Ureter (tissue), 1 donor: ENCODE data around the gene SOHLH2. TPM values are rescaled to one million over a fixed set of nuclear protein-coding genes. Genes with fewer than 3 reads are reported as not detected.

ENCODE experiments used
- DNase-seq: peaks from one replicate; pipeline ENCODE4 v3.0.0-alpha.2; 2020; ENCODE audit warnings: low spot score
- total RNA-seq: library from RNA; stranded (reverse); gene quantifications from one replicate; pipeline ENCODE4 v1.2.4, GENCODE V29; 2023
- donor health status: DM: yes; HTN: yes; CAD: no.

SOHLH2 gene
- total RNA-seq, 1 donor from 2014 or later = 9.7 TPM

GRCh38 chr13:36188441-36188840 is 25.9 kb downstream of the SOHLH2 start:
- no peak for DNase-seq

- no peak for DNase-seq
Observed at GRCh38 chr13:36183901-36184300, 30.5 kb downstream of the SOHLH2 start.

GRCh38 chr13:36175621-36176020 is 38.7 kb downstream of the SOHLH2 start:
- DNase-seq = no peak

GRCh38 chr13:36174923-36175322 is 39.4 kb downstream of the SOHLH2 start:
- DNase-seq = no peak

GRCh38 chr13:36173571-36174322 is 40.6 kb downstream of the SOHLH2 start:
- no peak for DNase-seq

- DNase-seq = no peak
Observed at GRCh38 chr13:36166046-36166445, 48.3 kb downstream of the SOHLH2 start.

- no peak for DNase-seq
Observed at GRCh38 chr13:36163809-36164308, 50.5 kb downstream of the SOHLH2 start.

GRCh38 chr13:36163286-36163685 is 51.1 kb downstream of the SOHLH2 start:
- no peak for DNase-seq

GRCh38 chr13:36160297-36160696 is 54.1 kb downstream of the SOHLH2 start:
- no peak for DNase-seq

GRCh38 chr13:36158611-36159010 is 55.7 kb downstream of the SOHLH2 start:
- no peak for DNase-seq

- DNase-seq = no peak
Observed at GRCh38 chr13:36157480-36157879, 56.9 kb downstream of the SOHLH2 start.

GRCh38 chr13:36154567-36155291 is 59.6 kb downstream of the SOHLH2 start:
- DNase-seq = no peak

GRCh38 chr13:36151591-36151990 is 62.8 kb downstream of the SOHLH2 start:
- DNase-seq = no peak

- DNase-seq = no peak
Observed at GRCh38 chr13:36148446-36148845, 65.9 kb downstream of the SOHLH2 start.

GRCh38 chr13:36147330-36147729 is 67.0 kb downstream of the SOHLH2 start:
- DNase-seq = no peak

GRCh38 chr13:36146511-36147269 is 67.7 kb downstream of the SOHLH2 start:
- no peak for DNase-seq

- no peak for DNase-seq
Observed at GRCh38 chr13:36143738-36144137, 70.6 kb downstream of the SOHLH2 start.

GRCh38 chr13:36142735-36143134 is 71.6 kb downstream of the SOHLH2 start:
- DNase-seq = no peak

- DNase-seq = no peak
Observed at GRCh38 chr13:36135876-36136275, 78.5 kb downstream of the SOHLH2 start.

GRCh38 chr13:36134632-36135031 is 79.7 kb downstream of the SOHLH2 start:
- no peak for DNase-seq

- DNase-seq = no peak
Observed at GRCh38 chr13:36133950-36134626, 80.3 kb downstream of the SOHLH2 start.

GRCh38 chr13:36132376-36132775 is 82.0 kb downstream of the SOHLH2 start:
- DNase-seq = no peak
